Spleen (tissue), 11 donors: ENCODE data around the gene CDKL1. TPM values are rescaled to one million over a fixed set of nuclear protein-coding genes. Genes with fewer than 3 reads are reported as not detected.

Source experiments
- DNase-seq: peaks from one replicate; pipeline ENCODE4 v3.0.0-alpha.2; 2020
- H3K27ac ChIP-seq, 8 donors: fragments of 200-600 bp; sonication (generic) in 7 of 8; 1 replicate in 4 of 8; 2 replicates in 4 of 8; pipeline versions ENCODE4 v1.5.0 to v1.8.0; 2016 to 2021; ENCODE audit warnings: inconsistent platforms in 4 of 8, mild to moderate bottlenecking in 4 of 8, moderate library complexity in 1 of 8
- H3K27me3 ChIP-seq, 7 donors: fragments of 200-600 bp; sonication (generic) in 6 of 7; replicated peaks in 1 of 7; 1 replicate in 4 of 7; 2 replicates in 3 of 7; pipeline versions ENCODE4 v1.5.0 to v1.8.0; 2016 to 2021; ENCODE audit warnings: inconsistent platforms in 3 of 7, mild to moderate bottlenecking in 1 of 7
- H3K36me3 ChIP-seq, 6 donors: fragments of 200-600 bp; sonication (generic) in 5 of 6; 1 replicate in 4 of 6; 2 replicates in 2 of 6; pipeline versions ENCODE4 v1.5.0 to v1.8.0; 2016 to 2021; ENCODE audit warnings: inconsistent platforms in 2 of 6
- H3K4me1 ChIP-seq, 6 donors: fragments of 200-600 bp; sonication (generic) in 5 of 6; 1 replicate in 3 of 6; 2 replicates in 3 of 6; pipeline versions ENCODE4 v1.5.0 to v1.8.0; 2016 to 2021; ENCODE audit warnings: inconsistent platforms in 3 of 6
- H3K4me3 ChIP-seq, 8 donors: fragments of 200-600 bp; sonication (generic) in 7 of 8; 1 replicate in 4 of 8; 2 replicates in 4 of 8; pipeline versions ENCODE4 v1.5.0 to v1.8.0; 2016 to 2021; ENCODE audit warnings: inconsistent platforms in 4 of 8, mild to moderate bottlenecking in 4 of 8, moderate library complexity in 2 of 8
- H3K9me3 ChIP-seq, 8 donors: fragments of 200-600 bp; sonication (generic) in 7 of 8; 1 replicate in 4 of 8; 2 replicates in 4 of 8; pipeline versions ENCODE4 v1.5.0 to v1.8.0; 2016 to 2021; ENCODE audit warnings: inconsistent platforms in 4 of 8
- CTCF ChIP-seq, 11 experiments: fragments of 200-600 bp in 7 of 11; fragments of 450-650 bp in 4 of 11; sonication (generic) in 4 of 11; IDR thresholded peaks in 8 of 11; conservative IDR thresholded peaks in 3 of 11; 1 replicate in 7 of 11; 2 replicates in 4 of 11; pipeline versions ENCODE4 v1.4.0 to v1.8.0; 2016 to 2021; ENCODE audit warnings: antibody characterized with exemption in 11 of 11, inconsistent platforms in 4 of 11, mild to moderate bottlenecking in 1 of 11
- POLR2A ChIP-seq, 3 donors: fragments of 450-650 bp; IDR thresholded peaks; one replicate each; pipeline ENCODE4 v1.5.1; 2017; ENCODE audit warnings: antibody characterized with exemption in 3 of 3, mild to moderate bottlenecking in 1 of 3
- POLR2AphosphoS5 ChIP-seq, 3 donors: sonication (generic); formaldehyde crosslinking; IDR thresholded peaks; one replicate each; pipeline ENCODE4 v1.5.1; 2017; ENCODE audit warnings: antibody characterized with exemption in 3 of 3
- WGBS, 5 donors: extraction: QIAGEN DNeasy Blood & Tissue Kit in 3 of 5; methylation state at CpG; one replicate each; pipeline versions ENCODE4 v1.1.5 to v1.1.7; 2013 to 2018; 5-methylcytosine and 5-hydroxymethylcytosine counted together
- intact Hi-C: fragments of 100-400 bp; cut with DNase I; formaldehyde crosslinking; loops from one replicate; pipeline ENCODE4 v1.15.0; 2023; ENCODE audit warnings: low total_unique reads
- polyA plus RNA-seq, 3 donors: library from polyadenylated mRNA; stranded (reverse); fragments of 200-250 nt; gene quantifications; one replicate each; pipeline ENCODE4 v1.2.1, GENCODE V29; 2013
- total RNA-seq, 7 donors: library from RNA; depleted of rRNA in 3 of 7; stranded (reverse); fragments of >200 nt in 3 of 7; fragmentation: NEBNext Ultra II Directional in 4 of 7; extraction: Animal tissue kit (Norgen Biotek cat#: 25700) in 4 of 7; gene quantifications; one replicate each; pipeline versions ENCODE4 v1.1.0 to v1.2.1, GENCODE V29; 2016 to 2021
- donor health status: healthy with polysubstance abuse.
- donor health status: DM: no; HTN: no; CAD: no; lungs with moderate emphysema.
- donor health status: DM: no; HTN: no; CAD: no.
- donor health status: Bipolar disorder and iron deficiency.
- donor health status: healthy.
- donor health status: DM: no; HTN: no; CAD: no.
- donor health status: DM: yes; HTN: yes; CAD: no.

The CDKL1 gene
- total and polyA plus RNA-seq, 10 donors = 1.7 to 310 (median 17.6) TPM

- intact Hi-C loops = loop anchor here (10.0 kb wide), 1 partner anchor 56 kb away; the partner anchor contains the start of gene CDKL1
- Histone ChIP-seq H3K4me1 (peaks cover 13 to 53% (median 33%) of the 10 kb centered on the region in 6 donors), H3K9me3 (no peaks in the 10 kb centered on the region), H3K27me3 (no peaks in the 10 kb centered on the region), H3K27ac (peak overlapping the region in 2 of 8 donors; percentile 13 to 15), H3K4me3 (no peak overlapping the region), H3K36me3 (peaks cover 0 to 42% (median 12%) of the 10 kb centered on the region in 6 donors)
- 65 to 80% (median 72%) methylated on average over 3 of the region's 3 CpGs for WGBS, 5 donors
- no peak for TF ChIP-seq CTCF (IDR thresholded peaks at IDR 0.05 in 8 of 11, conservative IDR thresholded peaks at IDR 0.05 in 3 of 11)
- TF ChIP-seq POLR2AphosphoS5 (IDR thresholded peaks at IDR 0.05) = no peak
- TF ChIP-seq POLR2A (IDR thresholded peaks at IDR 0.05) = no peak
- DNase-seq = no peak
Observed at GRCh38 chr14:50339178-50339804, 57.4 kb downstream of the CDKL1 start.

DNA sequence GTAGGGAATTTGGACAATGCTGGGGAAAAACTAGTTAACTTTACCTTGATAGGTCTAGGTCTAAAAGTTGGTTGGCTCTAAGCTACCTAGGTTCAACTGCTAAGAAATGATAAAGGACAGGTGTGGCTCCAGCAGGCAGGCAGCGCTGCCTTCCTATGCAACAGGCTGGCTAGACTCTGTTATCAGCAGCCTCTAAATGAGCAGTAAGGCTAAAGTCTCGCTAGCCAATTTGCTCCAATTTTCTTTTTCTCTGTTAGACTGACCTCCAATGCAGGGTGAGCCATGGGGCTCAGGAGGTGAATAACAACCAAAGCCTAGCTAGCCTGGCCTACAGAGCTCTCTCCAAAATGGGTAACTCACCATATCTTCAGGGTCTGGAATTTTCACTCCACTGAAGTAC is 58.1 kb downstream of the CDKL1 start:
- WGBS, 5 donors = 95 to 100% (median 100%) methylated on average over 2 of the region's 2 CpGs
- Histone ChIP-seq H3K27ac (peak overlapping the region in 2 of 8 donors; percentile 13 to 15), H3K36me3 (peaks cover 0 to 45% (median 14%) of the 10 kb centered on the region in 6 donors), H3K27me3 (no peaks in the 10 kb centered on the region), H3K4me3 (no peak overlapping the region), H3K9me3 (no peaks in the 10 kb centered on the region), H3K4me1 (peaks cover 13 to 47% (median 31%) of the 10 kb centered on the region in 6 donors)
- TF ChIP-seq POLR2A (IDR thresholded peaks at IDR 0.05) (no peak), POLR2AphosphoS5 (IDR thresholded peaks at IDR 0.05) (no peak), CTCF (IDR thresholded peaks at IDR 0.05 in 8 of 11, conservative IDR thresholded peaks at IDR 0.05 in 3 of 11) (no peak)
- DNase-seq = no peak
- intact Hi-C loops = loop anchor here (10.0 kb wide), 1 partner anchor 56 kb away; the partner anchor contains the start of gene CDKL1

DNA sequence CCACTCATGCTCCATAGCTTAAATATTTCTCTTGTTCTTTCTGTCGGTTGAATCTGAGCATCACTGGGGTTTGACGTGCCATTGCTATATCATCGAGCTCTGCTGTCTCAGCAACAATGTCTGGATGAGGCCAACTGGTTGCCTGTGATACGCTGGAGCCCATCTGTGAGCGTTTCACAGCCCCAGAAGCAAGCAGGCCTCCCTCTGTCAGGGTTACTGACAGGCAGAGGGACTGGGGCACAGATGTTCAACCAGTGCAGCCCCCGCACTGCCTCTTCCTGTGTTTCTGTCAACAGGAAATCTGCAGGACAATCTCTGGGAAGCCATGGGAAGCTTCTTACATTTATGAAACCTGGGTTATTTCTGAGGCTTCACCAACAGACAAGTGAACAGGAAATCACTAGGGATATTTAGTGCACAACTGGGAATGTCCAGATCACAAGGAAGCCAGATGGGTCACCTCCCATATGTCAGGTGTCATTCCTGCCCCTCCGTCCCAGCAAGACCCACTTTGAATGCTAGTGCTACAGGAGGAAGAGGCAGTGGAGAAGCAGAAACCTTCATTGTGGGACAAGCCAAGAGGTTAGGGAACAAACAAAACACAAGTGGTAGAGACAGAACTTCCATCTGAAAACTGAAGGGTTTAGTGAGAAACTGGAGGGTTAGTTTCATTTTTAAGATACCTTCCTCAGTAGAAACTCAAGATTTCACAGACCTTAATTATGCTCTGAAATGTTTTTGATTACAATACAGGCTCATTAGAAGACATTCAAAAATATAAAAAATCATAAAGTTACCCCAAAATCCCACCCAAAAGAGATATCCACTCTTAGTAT is 60.5 kb downstream of the CDKL1 start:
- Histone ChIP-seq H3K4me1 (peaks cover 13 to 31% (median 19%) of the 10 kb centered on the region in 6 donors), H3K27me3 (no peaks in the 10 kb centered on the region), H3K9me3 (no peaks in the 10 kb centered on the region), H3K4me3 (no peak overlapping the region), H3K27ac (peak overlapping the region; percentile 37 to 88 (median 80)), H3K36me3 (peaks cover 0 to 68% (median 15%) of the 10 kb centered on the region in 6 donors)
- TF ChIP-seq POLR2AphosphoS5 (IDR thresholded peaks at IDR 0.05) (peak; percentile 20 to 73 (median 73)), CTCF (IDR thresholded peaks at IDR 0.05 in 8 of 11, conservative IDR thresholded peaks at IDR 0.05 in 3 of 11) (no peak), POLR2A (IDR thresholded peaks at IDR 0.05) (no peak)
- WGBS, 5 donors = 7 to 27% (median 12%) methylated on average over 7 of the region's 7 CpGs
- intact Hi-C loops = loop anchor here (10.0 kb wide), 1 partner anchor 59 kb away; the partner anchor contains the start of gene CDKL1
- peak; percentile 78 for DNase-seq
